Peyer's patch (tissue), 4 donors: ENCODE data around the gene CHRNE. TPM values are rescaled to one million over a fixed set of nuclear protein-coding genes. Genes with fewer than 3 reads are reported as not detected.
"Not testable (repeated sequence)": the region's sequence is repeated elsewhere in the genome, so short reads cannot be mapped to it uniquely, and the experiment has no call there.

Source experiments
- DNase-seq, 3 donors: peaks; one replicate each; pipeline ENCODE4 v3.0.0-alpha.2; 2017 to 2019
- H3K27ac ChIP-seq, 4 donors: fragments of 200-600 bp; sonication (generic); one replicate each; pipeline ENCODE4 v1.5.1; 2016 to 2019
- H3K27me3 ChIP-seq, 2 donors: fragments of 200-600 bp; sonication (generic); one replicate each; pipeline ENCODE4 v1.5.1; 2019
- H3K36me3 ChIP-seq, 3 donors: fragments of 200-600 bp; sonication (generic); one replicate each; pipeline ENCODE4 v1.5.1; 2016 to 2019
- H3K4me1 ChIP-seq, 4 donors: fragments of 200-600 bp; sonication (generic); one replicate each; pipeline ENCODE4 v1.5.1; 2016 to 2019
- H3K4me3 ChIP-seq, 4 donors: fragments of 200-600 bp; sonication (generic); 1 replicate in 3 of 4; 2 replicates in 1 of 4; pipeline ENCODE4 v1.5.1; 2016 to 2019; ENCODE audit warnings: mild to moderate bottlenecking in 1 of 4
- H3K9me3 ChIP-seq, 4 donors: fragments of 200-600 bp; sonication (generic); one replicate each; pipeline ENCODE4 v1.5.1; 2016 to 2019; ENCODE audit warnings: mild to moderate bottlenecking in 1 of 4
- POLR2A ChIP-seq, 2 donors: fragments of 450-650 bp; IDR thresholded peaks; one replicate each; pipeline ENCODE4 v1.5.1; 2017; ENCODE audit warnings: antibody characterized with exemption in 2 of 2, mild to moderate bottlenecking in 2 of 2, moderate library complexity in 2 of 2
- total RNA-seq, 4 donors: library from RNA; depleted of rRNA; stranded (reverse); fragments of >200 nt; gene quantifications; one replicate each; pipeline ENCODE4 v1.1.0, GENCODE V29; 2016
- TF ChIP-seq, protein P1 (sequence below), 6 experiments: fragments of 450-650 bp in 4 of 6; fragments of 200-600 bp in 2 of 6; sonication (generic) in 1 of 6; IDR thresholded peaks; one replicate each; pipeline ENCODE4 v1.5.1; 2017 to 2019; ENCODE audit warnings: antibody characterized with exemption in 6 of 6, mild to moderate bottlenecking in 3 of 6, moderate library complexity in 1 of 6

Gene CHRNE
- total RNA-seq, 4 donors from 2014 or later = not detected

- H3K27ac ChIP-seq = no peak overlapping the region
- peaks cover 0 to 6% (median 0%) of the 10 kb centered on the region in 3 donors for H3K36me3 ChIP-seq
- H3K4me1 ChIP-seq = no peaks in the 10 kb centered on the region
- no peaks in the 10 kb centered on the region for H3K9me3 ChIP-seq
- DNase-seq = no peak
- no peak overlapping the region for H3K4me3 ChIP-seq
- TF ChIP-seq, protein P1, sequence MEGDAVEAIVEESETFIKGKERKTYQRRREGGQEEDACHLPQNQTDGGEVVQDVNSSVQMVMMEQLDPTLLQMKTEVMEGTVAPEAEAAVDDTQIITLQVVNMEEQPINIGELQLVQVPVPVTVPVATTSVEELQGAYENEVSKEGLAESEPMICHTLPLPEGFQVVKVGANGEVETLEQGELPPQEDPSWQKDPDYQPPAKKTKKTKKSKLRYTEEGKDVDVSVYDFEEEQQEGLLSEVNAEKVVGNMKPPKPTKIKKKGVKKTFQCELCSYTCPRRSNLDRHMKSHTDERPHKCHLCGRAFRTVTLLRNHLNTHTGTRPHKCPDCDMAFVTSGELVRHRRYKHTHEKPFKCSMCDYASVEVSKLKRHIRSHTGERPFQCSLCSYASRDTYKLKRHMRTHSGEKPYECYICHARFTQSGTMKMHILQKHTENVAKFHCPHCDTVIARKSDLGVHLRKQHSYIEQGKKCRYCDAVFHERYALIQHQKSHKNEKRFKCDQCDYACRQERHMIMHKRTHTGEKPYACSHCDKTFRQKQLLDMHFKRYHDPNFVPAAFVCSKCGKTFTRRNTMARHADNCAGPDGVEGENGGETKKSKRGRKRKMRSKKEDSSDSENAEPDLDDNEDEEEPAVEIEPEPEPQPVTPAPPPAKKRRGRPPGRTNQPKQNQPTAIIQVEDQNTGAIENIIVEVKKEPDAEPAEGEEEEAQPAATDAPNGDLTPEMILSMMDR (IDR thresholded peaks at IDR 0.05) = no peak
- no peak for TF ChIP-seq POLR2A (IDR thresholded peaks at IDR 0.05)
- no peaks in the 10 kb centered on the region for H3K27me3 ChIP-seq
Observed at GRCh38 chr17:4870855-4871254, 32.0 kb downstream of the CHRNE start.

GRCh38 chr17:4869058-4869998 lies 33.6 kb downstream of the CHRNE start:
- H3K4me1 ChIP-seq, H3K36me3 ChIP-seq, H3K4me3 ChIP-seq, H3K27me3 ChIP-seq, H3K27ac ChIP-seq, H3K9me3 ChIP-seq, DNase-seq: not testable (repeated sequence)

DNA sequence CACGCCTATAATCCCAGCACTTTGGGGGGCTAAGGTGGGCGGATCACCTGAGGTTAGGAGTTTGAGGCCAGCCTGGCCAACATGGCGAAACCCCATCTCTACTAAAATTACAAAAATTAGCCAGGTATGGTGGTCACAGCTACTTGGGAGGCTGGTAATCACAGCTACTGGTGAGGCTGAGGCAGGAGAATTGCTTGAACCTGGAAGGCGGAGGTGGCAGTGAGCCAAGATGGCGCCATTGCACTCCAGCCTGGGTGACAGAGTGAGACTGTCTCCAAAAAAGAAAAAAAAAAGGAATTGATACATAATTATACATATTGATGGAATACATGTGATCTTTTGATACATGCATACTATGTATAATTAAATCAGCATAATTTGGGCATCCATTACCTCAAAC lies 35.4 kb downstream of the CHRNE start:
- H3K27ac ChIP-seq, H3K4me3 ChIP-seq, H3K36me3 ChIP-seq, DNase-seq, H3K4me1 ChIP-seq, H3K9me3 ChIP-seq, H3K27me3 ChIP-seq: not testable (repeated sequence)

- Histone ChIP-seq H3K27ac (no peak overlapping the region), H3K4me3 (no peak overlapping the region), H3K9me3 (no peaks in the 10 kb centered on the region), H3K4me1 (peaks cover 0 to 8% (median 0%) of the 10 kb centered on the region in 4 donors), H3K36me3 (peaks cover 0 to 5% (median 0%) of the 10 kb centered on the region in 3 donors), H3K27me3 (no peaks in the 10 kb centered on the region)
- TF ChIP-seq, protein P1 (IDR thresholded peaks at IDR 0.05) = no peak
- no peak for TF ChIP-seq POLR2A (IDR thresholded peaks at IDR 0.05)
- no peak for DNase-seq
Observed at GRCh38 chr17:4863321-4863720, 39.6 kb downstream of the CHRNE start.

DNA sequence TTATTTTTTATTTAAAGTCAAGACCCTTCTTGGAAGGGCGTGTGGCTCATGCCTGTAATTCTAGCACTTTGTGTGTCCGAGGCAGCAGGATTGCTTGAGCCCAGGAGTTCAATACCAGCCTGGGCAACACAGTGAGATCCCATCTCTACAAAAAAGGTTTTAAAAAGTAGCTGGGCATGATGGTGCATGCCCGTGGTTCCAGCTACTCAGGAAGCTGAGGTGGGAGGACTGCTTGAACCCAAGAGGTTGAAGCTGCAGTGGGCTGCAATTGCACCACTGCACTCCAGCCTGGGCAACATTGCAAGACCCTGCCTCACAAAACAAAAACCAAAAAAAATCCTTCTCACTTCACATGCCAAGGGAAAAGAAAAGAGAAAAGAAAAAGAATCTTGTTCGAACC lies 40.2 kb downstream of the CHRNE start:
- H3K4me3 ChIP-seq = no peak overlapping the region
- DNase-seq = no peak
- no peaks in the 10 kb centered on the region for H3K9me3 ChIP-seq
- H3K4me1 ChIP-seq = peaks cover 0 to 14% (median 0%) of the 10 kb centered on the region in 4 donors
- TF ChIP-seq POLR2A (IDR thresholded peaks at IDR 0.05) = no peak
- TF ChIP-seq, protein P1 (IDR thresholded peaks at IDR 0.05) = no peak
- no peaks in the 10 kb centered on the region for H3K27me3 ChIP-seq
- H3K36me3 ChIP-seq = peaks cover 0 to 5% (median 0%) of the 10 kb centered on the region in 3 donors
- no peak overlapping the region for H3K27ac ChIP-seq

GRCh38 chr17:4861052-4861451 lies 41.8 kb downstream of the CHRNE start:
- Histone ChIP-seq H3K27ac (no peak overlapping the region), H3K4me3 (no peak overlapping the region), H3K9me3 (no peaks in the 10 kb centered on the region), H3K4me1 (peaks cover 0 to 16% (median 0%) of the 10 kb centered on the region in 4 donors), H3K36me3 (peaks cover 0 to 5% (median 0%) of the 10 kb centered on the region in 3 donors), H3K27me3 (no peaks in the 10 kb centered on the region)
- no peak for TF ChIP-seq POLR2A (IDR thresholded peaks at IDR 0.05)
- TF ChIP-seq, protein P1 (IDR thresholded peaks at IDR 0.05) = no peak
- DNase-seq = no peak
